ENCODE results near the gene JMJD6. TPM values are rescaled to one million over a fixed set of nuclear protein-coding genes. Genes with fewer than 3 reads are reported as not detected.
"Not testable (repeated sequence)": the region's sequence is repeated elsewhere in the genome, so short reads cannot be mapped to it uniquely, and the experiment has no call there.

Gene JMJD6
- total and polyA plus RNA-seq, 2 experiments from 2014 or later: 19.3 to 44.8 TPM

DNA sequence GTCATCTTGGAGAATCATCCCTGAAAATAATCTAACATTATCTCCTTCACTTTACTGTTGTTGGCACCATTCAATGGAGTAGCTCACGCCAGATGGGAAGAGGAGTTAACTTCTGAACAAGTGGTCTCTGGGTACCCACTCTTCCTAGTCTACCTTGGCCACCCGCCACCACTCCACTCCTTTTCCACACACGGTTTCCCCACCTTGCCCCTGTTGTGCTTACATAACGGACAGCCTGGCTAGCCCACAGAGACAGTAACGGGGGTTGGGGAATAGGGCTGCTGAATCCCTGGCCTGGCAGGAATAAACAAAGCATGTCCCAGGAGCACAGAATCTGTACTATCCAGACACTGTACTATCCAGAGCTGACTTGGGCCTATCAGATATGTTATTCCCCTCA is 12.1 kb downstream of the JMJD6 start:
- H2AFZ ChIP-seq: no peak overlapping the region
- no peaks in the 10 kb centered on the region for H4K20me1 ChIP-seq (ENCODE audit: insufficient read depth, poor library complexity, severe bottlenecking)
- H3K27ac ChIP-seq: no peak overlapping the region
- TF ChIP-seq EZH2 (IDR thresholded peaks at IDR 0.05; ENCODE audit: borderline replicate concordance): no peak
- TF ChIP-seq EZH2phosphoT487 (IDR thresholded peaks at IDR 0.05; ENCODE audit: low read depth, severe bottlenecking, unreplicated experiment): no peak
- TF ChIP-seq, protein P1, sequence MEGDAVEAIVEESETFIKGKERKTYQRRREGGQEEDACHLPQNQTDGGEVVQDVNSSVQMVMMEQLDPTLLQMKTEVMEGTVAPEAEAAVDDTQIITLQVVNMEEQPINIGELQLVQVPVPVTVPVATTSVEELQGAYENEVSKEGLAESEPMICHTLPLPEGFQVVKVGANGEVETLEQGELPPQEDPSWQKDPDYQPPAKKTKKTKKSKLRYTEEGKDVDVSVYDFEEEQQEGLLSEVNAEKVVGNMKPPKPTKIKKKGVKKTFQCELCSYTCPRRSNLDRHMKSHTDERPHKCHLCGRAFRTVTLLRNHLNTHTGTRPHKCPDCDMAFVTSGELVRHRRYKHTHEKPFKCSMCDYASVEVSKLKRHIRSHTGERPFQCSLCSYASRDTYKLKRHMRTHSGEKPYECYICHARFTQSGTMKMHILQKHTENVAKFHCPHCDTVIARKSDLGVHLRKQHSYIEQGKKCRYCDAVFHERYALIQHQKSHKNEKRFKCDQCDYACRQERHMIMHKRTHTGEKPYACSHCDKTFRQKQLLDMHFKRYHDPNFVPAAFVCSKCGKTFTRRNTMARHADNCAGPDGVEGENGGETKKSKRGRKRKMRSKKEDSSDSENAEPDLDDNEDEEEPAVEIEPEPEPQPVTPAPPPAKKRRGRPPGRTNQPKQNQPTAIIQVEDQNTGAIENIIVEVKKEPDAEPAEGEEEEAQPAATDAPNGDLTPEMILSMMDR (IDR thresholded peaks at IDR 0.05; ENCODE audit: poor library complexity): no peak
- H3K9me3 ChIP-seq (ENCODE audit: low read depth): no peaks in the 10 kb centered on the region
- H3K79me2 ChIP-seq: peaks cover 12% of the 10 kb centered on the region
- no peak overlapping the region for H3K4me3 ChIP-seq
- H3K4me2 ChIP-seq: no peak overlapping the region
- H3K4me1 ChIP-seq (ENCODE audit: insufficient read depth): peaks cover 17% of the 10 kb centered on the region
- H3K27me3 ChIP-seq: no peaks in the 10 kb centered on the region
- no peaks in the 10 kb centered on the region for H3K9me2 ChIP-seq (replicated peaks; ENCODE audit: insufficient read depth)
- DNase-seq (ENCODE audit: low spot score): no peak
- 80% methylated on average over 5 of the region's 5 CpGs for WGBS (ENCODE audit: low lambda C conversion rate, missing lambda C conversion rate)
- H3K36me3 ChIP-seq (replicated peaks; ENCODE audit: insufficient read depth, low read depth): peaks cover 3% of the 10 kb centered on the region

DNA sequence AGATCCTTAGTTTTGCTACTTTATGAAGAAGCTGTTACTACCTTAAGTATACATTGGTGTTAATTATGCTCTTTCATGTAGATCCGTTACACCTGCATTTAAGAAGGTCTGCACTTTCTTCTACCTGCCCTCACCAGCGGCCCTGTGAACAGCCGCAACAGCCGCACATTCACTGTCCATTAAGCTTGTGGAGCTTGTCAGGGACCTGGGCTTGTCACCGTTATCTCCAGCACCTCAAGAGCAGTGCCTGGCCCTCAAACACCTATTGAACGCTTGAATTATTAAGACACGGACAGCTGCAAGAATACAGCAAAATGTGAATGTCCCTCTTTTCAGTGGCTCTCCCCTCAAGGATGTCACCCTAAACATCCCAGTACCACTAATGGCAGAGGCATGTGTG is 12.6 kb downstream of the JMJD6 start:
- Histone ChIP-seq H3K4me2 (no peak overlapping the region), H3K9me3 (ENCODE audit: low read depth) (no peaks in the 10 kb centered on the region), H3K27me3 (no peaks in the 10 kb centered on the region), H3K36me3 (replicated peaks; ENCODE audit: insufficient read depth, low read depth) (no peaks in the 10 kb centered on the region), H3K79me2 (peaks cover 13% of the 10 kb centered on the region), H2AFZ (no peak overlapping the region), H3K4me1 (ENCODE audit: insufficient read depth) (peaks cover 23% of the 10 kb centered on the region), H4K20me1 (ENCODE audit: insufficient read depth, poor library complexity, severe bottlenecking) (no peaks in the 10 kb centered on the region), H3K9me2 (replicated peaks; ENCODE audit: insufficient read depth) (no peaks in the 10 kb centered on the region), H3K4me3 (no peak overlapping the region), H3K27ac (no peak overlapping the region)
- TF ChIP-seq EZH2 (IDR thresholded peaks at IDR 0.05; ENCODE audit: borderline replicate concordance) (no peak), EZH2phosphoT487 (IDR thresholded peaks at IDR 0.05; ENCODE audit: low read depth, severe bottlenecking, unreplicated experiment) (no peak)
- TF ChIP-seq, protein P1 (IDR thresholded peaks at IDR 0.05; ENCODE audit: poor library complexity): no peak
- DNase-seq (ENCODE audit: low spot score): no peak
- WGBS (ENCODE audit: low lambda C conversion rate, missing lambda C conversion rate): 95% methylated on average over 7 of the region's 7 CpGs

DNA sequence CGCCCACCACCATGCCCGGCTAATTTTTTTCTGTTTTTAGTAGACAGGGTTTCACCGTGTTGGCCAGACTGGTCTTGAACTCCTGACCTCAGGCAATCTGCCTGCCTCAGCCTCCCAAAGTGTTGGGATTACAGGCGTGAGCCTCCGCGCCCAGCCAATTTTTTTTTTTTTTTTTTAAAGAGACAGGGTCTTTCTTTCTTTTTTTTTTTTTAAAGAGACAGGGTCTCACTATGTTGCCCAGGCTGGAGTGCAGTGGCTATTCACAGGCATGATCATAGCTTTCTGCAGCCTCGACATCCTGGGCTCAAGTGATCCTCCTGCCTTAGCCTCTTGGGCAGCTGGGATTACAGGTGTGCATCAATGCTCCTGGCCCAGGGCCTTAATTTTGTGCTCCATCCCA is 14.1 kb downstream of the JMJD6 start:
- H3K79me2 ChIP-seq: peaks cover 28% of the 10 kb centered on the region
- 92% methylated on average over 6 of the region's 7 CpGs for WGBS (ENCODE audit: low lambda C conversion rate, missing lambda C conversion rate)
- not testable (repeated sequence) for H3K4me2 ChIP-seq; H3K9me3 ChIP-seq (ENCODE audit: low read depth); H3K4me3 ChIP-seq; H3K27me3 ChIP-seq; DNase-seq (ENCODE audit: low spot score); H4K20me1 ChIP-seq (ENCODE audit: insufficient read depth, poor library complexity, severe bottlenecking); H3K9me2 ChIP-seq (replicated peaks; ENCODE audit: insufficient read depth); H2AFZ ChIP-seq; H3K27ac ChIP-seq; H3K36me3 ChIP-seq (replicated peaks; ENCODE audit: insufficient read depth, low read depth)
- H3K4me1 ChIP-seq (ENCODE audit: insufficient read depth): peaks cover 34% of the 10 kb centered on the region

DNA sequence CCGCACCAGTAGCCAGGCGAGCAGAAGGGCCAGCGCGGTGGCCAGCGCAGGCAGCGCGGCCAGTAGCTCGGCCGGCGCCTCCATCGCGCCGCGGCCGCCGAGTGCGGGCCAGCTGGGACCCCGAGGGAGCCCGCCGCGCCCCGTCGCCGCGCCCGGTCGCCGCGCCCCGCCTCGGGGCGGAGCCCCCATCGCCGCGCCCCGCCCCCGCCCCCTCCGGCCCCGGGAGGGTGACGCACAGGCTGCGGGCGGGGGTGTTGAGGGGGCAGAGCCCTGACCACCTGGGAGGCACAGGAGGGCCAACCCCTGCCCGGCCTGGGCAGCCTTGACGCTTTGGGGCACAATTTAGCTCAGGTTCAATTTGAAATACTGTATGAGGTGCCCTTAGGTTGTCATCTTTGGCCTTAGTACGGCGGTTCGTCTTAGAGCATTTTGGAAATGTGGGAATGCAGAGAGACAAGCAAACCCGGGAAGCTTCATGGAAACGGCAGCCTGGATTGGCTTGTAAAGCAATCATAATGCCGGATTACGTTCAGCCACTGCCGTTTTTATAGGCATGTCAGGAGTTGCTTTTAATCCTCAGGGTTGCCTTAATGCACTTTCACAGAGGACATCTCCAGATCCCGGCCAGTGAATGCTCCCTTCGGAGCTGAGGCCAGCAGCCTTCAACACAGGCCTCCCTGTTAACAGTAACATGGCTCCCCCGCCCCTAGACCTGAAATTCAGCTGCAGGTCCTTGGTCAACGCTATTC is 15.4 kb downstream of the JMJD6 start, which contains the start of gene MXRA7:
Gene MXRA7 (minus strand): TSS at position 103 of the 749 bp plus-strand sequence. CDS start 19 bp downstream, at position 84.
- Histone ChIP-seq H3K4me1 (ENCODE audit: insufficient read depth) (peaks cover 34% of the 10 kb centered on the region), H3K9me2 (replicated peaks; ENCODE audit: insufficient read depth) (no peaks in the 10 kb centered on the region), H3K9me3 (ENCODE audit: low read depth) (no peaks in the 10 kb centered on the region), H4K20me1 (ENCODE audit: insufficient read depth, poor library complexity, severe bottlenecking) (peaks cover 8% of the 10 kb centered on the region), H3K36me3 (replicated peaks; ENCODE audit: insufficient read depth, low read depth) (no peaks in the 10 kb centered on the region), H3K27ac (peak within 1 kb of the TSS; percentile 95), H3K79me2 (peaks cover 36% of the 10 kb centered on the region), H2AFZ (peak within 1 kb of the TSS; percentile 60), H3K4me3 (peak within 1 kb of the TSS; percentile 40), H3K4me2 (peak within 1 kb of the TSS; percentile 98), H3K27me3 (no peaks in the 10 kb centered on the region)
- DNase-seq (ENCODE audit: low spot score): peak; percentile 89
- 15% methylated on average over 14 of the region's 56 CpGs for WGBS (ENCODE audit: low lambda C conversion rate, missing lambda C conversion rate)
- TF ChIP-seq EZH2phosphoT487 (IDR thresholded peaks at IDR 0.05; ENCODE audit: low read depth, severe bottlenecking, unreplicated experiment) (no peak), EZH2 (IDR thresholded peaks at IDR 0.05; ENCODE audit: borderline replicate concordance) (no peak)
- TF ChIP-seq, protein P1 (IDR thresholded peaks at IDR 0.05; ENCODE audit: poor library complexity): no peak

DNA sequence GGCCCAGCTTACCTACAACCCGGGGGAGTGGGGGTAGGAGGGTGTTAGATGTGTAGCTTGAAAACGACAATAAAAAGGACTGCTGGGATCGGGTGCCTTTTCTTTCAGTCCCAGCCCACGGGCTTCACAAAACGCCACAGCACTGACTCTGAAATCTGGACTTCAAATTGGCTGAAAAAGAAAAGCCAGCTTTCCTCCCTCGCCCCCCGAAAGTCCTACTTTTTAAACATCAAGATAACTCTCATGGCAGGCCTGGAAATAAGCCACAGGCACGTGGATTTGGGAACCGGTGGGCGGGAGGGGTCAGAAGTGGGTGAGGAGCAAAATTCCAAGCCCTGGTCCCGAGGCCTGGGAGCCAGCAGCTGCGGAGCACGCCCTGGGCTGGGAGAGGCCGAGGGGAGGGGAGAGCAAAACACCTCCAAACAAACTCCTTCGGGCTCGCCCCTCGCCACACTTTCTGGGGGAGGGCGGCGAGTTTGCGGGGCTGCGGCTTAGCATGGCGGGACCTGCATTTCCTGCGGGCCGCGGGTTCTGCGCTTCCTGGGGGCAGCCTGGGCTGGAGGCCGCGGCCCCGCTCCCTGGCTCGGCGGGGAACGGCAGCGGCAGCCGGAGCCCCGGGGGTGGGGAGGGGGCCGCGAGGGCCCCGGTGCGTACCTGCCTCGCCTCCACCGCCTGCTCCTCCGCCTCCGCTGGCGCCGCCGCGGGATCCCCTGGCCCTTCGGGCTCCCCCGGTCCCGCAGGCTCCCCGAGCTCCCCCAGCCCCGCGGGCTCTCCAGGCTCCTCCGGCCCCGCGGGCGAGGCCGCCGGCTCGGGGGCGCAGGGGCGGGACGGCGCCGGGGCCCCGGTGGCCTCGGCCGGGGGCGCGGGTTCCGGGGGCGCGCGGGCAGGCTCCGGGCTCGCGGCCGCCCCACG is 16.2 kb downstream of the JMJD6 start:
- not testable (repeated sequence) for H4K20me1 ChIP-seq (ENCODE audit: insufficient read depth, poor library complexity, severe bottlenecking); H3K27me3 ChIP-seq; H3K36me3 ChIP-seq (replicated peaks; ENCODE audit: insufficient read depth, low read depth); H3K9me3 ChIP-seq (ENCODE audit: low read depth); H3K9me2 ChIP-seq (replicated peaks; ENCODE audit: insufficient read depth)
- H2AFZ ChIP-seq: peak overlapping the region; percentile 60
- peaks cover 43% of the 10 kb centered on the region for H3K79me2 ChIP-seq
- peak overlapping the region; percentile 95 for H3K27ac ChIP-seq
- H3K4me3 ChIP-seq: peak overlapping the region; percentile 40
- H3K4me2 ChIP-seq: peak overlapping the region; percentile 97
- H3K4me1 ChIP-seq (ENCODE audit: insufficient read depth): peaks cover 34% of the 10 kb centered on the region
- 5% methylated on average over 17 of the region's 79 CpGs for WGBS (ENCODE audit: low lambda C conversion rate, missing lambda C conversion rate)
- DNase-seq (ENCODE audit: low spot score): peak; percentile 39
